SK-N-MC (cell line): ENCODE data around the gene NFATC3.

Source experiments
- EZH2 ChIP-seq: fragments of 200-600 bp; sonication (generic); IDR thresholded peaks from one replicate; pipeline ENCODE4 v1.6.1; 2017; ENCODE audit warnings: antibody characterized with exemption
- FOXP2 ChIP-seq: optimal IDR thresholded peaks from 2 replicates; pipeline ENCODE3; 2011; ENCODE audit warnings: mild to moderate bottlenecking, moderate library complexity; ENCODE audit not compliant: insufficient read depth; ENCODE audit errors: extremely low read length, control extremely low read depth
- POLR2AphosphoS5 ChIP-seq: IDR thresholded peaks from 2 replicates; pipeline ENCODE4 v1.6.1; 2012; ENCODE audit warnings: mild to moderate bottlenecking, low read depth, low read length, borderline replicate concordance

DNA sequence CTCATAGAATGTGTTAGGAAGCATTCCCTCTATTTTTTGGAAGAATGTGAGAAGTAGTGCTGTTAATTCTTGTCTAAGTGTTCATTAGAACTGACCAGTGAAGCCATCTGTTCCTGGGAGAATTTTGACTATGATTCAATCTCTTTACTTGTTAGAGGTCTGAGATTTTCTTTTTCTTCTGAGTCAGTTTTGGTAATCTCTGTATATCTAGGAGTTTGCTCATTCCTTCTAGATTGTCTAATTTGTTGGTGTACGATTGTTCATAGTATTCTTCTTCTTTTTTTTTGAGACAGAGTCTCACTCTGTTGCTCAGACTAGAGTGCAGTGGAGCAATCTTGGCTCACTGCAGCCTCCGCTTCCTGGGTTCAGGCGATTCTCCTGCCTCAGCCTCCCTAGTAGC lies 20.4 kb downstream of the NFATC3 start:
- TF ChIP-seq POLR2AphosphoS5: no peak
- no peak for TF ChIP-seq EZH2
- no peak for TF ChIP-seq FOXP2
